Putamen (tissue), 1 donor: ENCODE measurements around the gene LARP4B.
"Not testable (repeated sequence)": the region's sequence is repeated elsewhere in the genome, so short reads cannot be mapped to it uniquely, and the experiment has no call there.

ENCODE experiments used
- DNase-seq: peaks from one replicate; pipeline ENCODE4 v3.0.0-alpha.2; 2016; ENCODE audit warnings: low spot score

Gene LARP4B

DNA sequence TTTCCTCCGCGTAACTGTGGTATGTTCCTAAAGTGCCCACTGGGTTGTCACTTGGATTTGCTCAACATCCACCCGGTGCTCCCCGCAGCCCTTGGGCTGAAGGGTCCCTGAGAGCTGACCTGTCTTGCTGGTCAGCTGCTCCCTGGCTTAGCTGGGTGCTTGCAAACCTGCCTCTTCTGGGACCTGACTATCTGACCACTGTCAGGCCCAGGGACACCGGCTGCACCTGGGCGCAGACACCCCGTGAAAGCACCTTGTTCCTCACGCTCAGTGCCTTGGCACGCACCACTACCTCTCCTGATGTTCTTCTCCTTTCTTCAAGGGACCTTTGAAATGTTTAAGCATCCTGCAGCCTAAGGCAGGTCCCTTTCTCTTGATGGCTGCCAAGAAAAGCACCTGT lies 26.6 kb upstream of the LARP4B start:
- no peak for DNase-seq

GRCh38 chr10:955820-956217 lies 24.3 kb upstream of the LARP4B start:
- DNase-seq = no peak

DNA sequence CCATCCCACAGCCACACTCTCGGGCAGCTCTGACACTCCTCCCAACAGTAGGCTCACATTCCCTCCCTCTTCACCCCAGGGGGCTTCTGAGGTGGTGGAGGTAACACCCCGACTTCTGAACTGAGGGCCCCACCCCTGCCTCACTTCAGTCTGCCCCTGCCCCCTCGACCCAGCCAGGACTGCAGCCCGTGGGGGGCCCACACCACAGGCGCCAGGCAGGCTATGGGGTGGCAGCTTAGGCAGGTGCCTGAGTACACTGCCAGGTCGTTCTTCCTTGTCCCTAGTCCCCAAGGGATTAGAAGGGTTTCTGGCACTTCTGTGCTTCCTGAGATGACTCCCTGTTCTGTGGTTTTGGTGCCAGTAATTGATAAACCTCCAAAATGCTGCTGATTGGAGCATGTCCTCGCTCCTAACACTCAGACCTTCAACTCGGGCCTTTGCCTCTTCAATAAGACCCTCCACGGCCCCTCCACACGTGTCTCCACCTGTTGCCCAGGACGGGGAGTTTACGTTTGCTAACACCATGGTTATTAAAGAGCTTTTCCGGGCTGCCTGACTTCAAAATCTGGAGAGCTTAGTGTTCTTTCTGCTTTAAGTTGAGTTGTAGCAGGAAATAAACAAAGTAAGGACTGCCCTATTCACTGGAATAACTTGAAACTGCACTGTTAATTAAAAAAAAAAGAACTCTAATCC lies 23.8 kb upstream of the LARP4B start:
- DNase-seq = no peak

DNA sequence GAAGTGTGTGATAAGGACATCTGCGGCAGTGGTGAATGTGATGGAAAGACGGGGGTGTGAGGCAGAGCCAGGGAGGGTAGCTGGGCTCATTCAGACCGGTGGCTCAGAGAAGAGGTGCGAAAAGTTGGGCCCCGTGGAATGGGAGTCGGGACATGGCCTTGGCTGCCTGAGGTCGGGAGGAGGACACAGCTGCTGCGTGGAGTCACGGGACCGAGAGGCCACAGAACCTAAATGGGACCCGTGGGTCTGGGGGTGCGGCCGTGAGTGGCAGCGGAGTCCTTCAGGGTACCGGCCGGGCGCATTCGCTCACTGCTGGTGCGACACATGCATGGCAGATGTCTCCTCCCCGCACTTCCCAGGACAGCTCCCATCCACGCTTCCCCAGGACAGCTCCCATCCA lies 22.9 kb upstream of the LARP4B start:
- no peak for DNase-seq

GRCh38 chr10:953836-954235 lies 22.3 kb upstream of the LARP4B start:
- DNase-seq = no peak

DNA sequence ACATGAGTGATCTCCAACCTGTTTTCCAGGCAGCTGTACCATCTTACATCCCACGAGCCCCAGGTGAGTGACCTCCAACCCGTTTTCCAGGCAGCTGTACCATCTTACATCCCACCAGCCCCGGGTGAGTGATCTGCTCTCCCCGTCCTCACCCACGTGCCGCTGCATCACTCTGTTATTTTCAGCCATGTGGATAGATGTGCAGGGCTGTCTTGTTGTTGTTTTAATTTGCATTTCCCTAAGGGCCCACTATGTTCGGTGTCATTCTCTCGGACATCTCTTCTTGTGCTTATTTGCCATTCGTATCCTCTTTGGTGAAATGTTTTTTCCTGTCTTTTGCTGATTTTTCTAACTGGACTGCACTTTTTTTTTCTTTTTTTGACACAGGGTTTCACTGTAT lies 17.9 kb upstream of the LARP4B start:
- DNase-seq = no peak

DNA sequence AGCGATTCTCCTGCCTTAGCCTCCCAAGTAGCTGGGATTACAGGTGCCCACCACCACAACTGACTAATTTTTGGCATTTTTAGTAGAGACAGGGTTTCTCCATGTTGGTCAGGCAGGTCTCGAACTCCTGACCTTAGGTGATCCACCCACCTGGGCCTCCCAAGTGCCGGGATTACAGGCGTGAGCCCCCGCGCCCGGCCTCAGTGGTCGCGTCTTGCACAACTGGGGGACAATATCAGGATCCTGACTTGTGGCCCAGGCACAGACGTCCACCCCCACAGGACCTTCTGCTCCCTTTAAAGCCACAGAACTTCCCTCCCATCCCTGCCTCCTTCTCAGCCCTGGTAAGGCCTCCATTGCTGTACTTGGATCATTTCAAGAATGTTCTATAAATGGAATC lies 16.8 kb upstream of the LARP4B start:
- DNase-seq = no peak

- no peak for DNase-seq
These were observed 16.4 kb upstream of the LARP4B start for GRCh38 chr10:947881-948280.

GRCh38 chr10:947051-947450 lies 15.5 kb upstream of the LARP4B start:
- DNase-seq = no peak

GRCh38 chr10:945778-946177 lies 14.3 kb upstream of the LARP4B start:
- DNase-seq = no peak

- no peak for DNase-seq
These were observed 12.7 kb upstream of the LARP4B start for GRCh38 chr10:944034-944831.

DNA sequence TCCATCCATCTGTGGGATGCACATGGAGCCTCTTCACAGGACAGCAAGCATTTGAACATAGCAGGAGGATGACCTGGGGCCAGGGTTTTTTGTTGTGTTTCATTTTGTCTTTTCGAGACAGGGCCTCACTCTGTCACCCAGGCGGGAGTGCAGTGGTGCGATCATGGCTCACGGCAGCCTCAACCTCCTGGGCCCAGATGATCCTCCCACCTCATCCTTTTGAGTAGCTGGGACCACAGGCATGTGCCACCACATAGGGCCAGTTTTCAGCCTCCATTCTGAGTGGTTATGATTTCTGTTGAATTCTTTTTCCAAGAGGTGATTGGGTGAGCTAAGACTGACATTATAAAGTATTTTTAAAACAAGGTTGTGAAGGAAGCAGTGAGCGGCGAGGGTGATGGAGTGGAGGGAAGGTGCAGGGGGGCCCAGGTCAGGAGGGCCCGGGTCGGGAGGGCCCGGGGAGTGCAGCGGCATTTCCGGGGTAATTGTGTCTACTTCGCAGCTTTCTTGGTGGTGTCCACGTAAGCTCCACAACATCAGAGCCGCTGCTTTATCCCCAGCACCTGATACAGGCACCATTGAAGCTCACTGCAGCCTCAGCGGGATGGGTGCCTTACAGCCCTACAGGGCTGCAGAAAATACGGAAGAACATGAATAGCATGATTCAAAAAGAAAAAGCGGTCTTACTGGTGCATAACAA lies 12.0 kb upstream of the LARP4B start:
- no peak for DNase-seq

DNA sequence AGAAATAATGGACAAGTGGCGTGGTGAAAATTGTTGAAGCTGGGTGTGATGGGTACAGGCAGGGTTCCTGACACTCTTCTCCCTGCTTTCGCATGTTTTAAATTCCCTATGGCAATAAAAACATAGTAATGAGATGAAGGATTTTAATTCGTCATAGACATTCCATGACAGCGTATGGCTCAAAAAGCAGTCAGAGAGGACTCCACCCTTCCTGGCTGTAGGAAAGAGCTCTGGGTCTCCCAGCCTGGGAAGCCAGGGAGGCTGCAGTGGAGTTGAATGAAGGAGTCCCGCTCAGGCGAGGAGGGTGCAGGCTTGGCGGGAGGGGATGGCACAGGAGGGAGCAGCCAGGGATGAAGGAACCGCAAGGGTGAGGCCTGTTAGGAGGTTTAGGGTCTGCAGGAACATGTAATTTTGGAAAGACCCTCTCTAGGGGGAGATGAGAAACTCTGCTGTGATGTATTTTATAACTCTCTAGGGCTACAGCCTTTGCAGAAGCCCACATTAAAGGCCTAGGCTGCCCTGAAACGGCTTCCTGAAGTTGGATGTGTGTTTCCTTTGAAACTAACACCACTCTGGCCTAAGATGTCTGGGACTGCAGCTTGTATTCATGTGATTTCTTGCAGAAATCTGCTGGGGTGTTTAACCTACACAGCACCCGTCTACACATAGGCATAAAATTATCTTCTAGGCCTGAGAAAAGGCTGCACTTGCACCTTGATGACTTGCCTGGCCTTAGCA lies 7.6 kb upstream of the LARP4B start:
- no peak for DNase-seq

DNA sequence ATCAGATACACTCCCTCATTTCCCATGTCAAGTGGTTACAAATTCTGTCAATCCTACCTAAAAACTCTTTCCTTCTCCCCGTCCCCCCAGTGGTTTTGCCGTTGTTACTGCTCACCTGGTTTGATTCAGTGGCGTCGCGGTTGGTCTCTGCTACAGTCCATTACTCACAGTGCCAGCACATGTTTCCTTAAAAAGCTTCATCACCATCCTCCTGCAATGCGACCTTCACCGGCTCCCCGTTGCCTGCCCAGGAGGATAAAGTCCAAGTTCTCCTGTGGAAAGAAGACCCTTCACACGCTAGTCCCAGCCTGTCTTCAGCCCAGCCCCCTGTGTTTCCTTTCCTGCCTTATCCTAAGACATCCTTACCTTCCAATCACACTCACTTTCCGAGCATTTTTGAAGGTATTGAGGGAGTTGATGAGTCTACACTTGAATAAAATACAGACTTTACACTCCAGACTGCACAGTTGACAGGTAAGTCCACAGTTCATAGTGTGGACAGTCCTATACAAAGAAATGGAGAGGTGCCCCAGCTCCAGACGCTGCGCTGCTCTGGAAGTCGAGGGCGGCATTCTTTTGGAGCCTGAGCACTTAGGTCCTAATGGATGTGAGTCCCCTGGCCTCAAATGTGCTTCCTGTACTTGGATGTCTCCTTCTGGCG lies 3.4 kb upstream of the LARP4B start:
- DNase-seq = no peak

- not testable (repeated sequence) for DNase-seq
These were observed 2.7 kb upstream of the LARP4B start for GRCh38 chr10:934165-934564.

DNA sequence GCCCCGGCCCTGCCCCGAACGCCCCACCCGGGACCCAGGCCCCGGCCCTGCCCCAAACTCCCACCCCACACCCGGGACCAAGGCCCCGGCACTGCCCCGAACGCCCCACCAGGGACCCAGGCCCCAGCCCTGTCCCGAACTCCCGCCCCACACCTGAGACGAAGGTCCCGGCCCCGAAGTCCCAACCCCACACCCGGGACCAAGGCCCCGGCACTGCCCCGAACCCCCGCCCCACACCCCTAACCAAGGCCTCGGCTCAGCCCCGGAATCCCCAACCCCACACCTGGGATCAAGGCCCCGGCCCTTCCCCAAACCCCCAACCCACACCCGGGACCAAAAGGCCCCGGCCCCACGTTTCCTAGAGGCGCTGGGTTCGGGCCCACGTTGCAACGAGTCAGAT lies 1.1 kb upstream of the LARP4B start:
- no peak for DNase-seq

DNA sequence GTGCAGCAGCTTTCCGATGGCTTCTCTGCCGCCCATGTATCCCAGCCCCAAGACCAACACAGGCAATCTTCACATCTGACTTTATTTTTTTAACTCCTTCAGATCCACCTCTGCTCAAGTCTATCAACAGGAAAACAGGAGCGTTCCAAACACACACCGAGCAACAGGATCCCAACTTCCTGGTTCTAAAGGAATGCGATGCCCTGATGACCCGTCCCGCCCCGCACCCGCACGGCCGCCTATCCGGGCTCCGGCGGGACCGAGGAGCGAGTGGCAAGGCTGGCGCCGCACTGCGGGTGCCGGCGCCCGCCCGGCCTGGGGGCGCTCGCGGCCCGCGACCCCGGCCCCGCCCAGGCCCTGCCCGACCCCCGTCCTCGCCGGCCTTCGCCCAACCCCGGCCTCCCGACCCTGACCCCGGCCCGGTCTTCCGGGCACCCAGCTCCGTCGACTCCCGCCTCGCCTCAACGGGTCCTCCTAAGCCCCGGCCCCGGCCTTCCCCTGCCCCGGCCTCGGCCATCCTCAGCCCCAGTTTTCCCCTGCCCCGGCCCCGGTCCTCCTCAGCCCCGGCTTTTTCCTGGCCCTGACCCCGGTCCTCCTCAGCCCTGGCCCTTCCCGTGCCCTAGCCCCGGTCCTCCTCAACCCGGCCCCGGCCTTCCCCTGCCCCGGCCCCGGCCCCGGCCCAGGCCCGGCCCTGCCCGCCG lies 730 bp downstream of the LARP4B start:
- DNase-seq = no peak

GRCh38 chr10:929960-930624 lies 1.4 kb downstream of the LARP4B start:
- DNase-seq = no peak

- no peak for DNase-seq
These were observed 4.4 kb downstream of the LARP4B start for GRCh38 chr10:927131-927530.

DNA sequence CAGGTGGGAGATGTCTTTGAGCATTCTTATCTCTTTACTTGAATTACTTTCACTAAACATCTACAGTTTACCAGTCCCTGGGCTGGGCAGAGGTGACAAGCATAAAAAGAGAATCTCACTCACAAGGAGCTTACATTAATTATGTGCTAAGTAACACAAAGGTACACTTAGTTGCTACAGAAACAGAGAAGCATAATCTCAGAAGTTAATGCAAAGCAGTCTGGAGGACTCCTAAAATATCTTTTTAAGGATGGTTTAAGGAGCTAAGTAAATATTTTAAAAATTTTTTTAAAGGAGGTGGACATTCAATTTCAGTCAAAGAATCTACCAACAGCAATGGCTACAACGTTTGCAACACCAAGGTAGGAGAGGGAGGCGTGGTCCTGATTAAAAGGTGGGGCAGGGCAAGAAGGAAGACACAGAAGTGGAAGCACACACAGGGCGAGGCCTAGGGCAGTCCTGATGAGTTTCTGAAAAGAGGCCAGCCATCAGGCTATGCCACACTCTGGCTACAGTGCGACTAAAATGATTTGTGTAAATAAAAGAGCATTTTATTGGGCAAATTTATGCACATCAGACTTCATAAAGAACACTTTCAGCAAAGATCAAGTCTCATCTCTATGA lies 5.3 kb downstream of the LARP4B start:
- DNase-seq = no peak
